TTC549 (cell line): Measurements from ENCODE around the gene SYT1.

Source experiments
- FAIRE-seq: peaks from 2 replicates; lab custom pipeline; 2012; peaks lifted over from hg19 to GRCh38; lab: Jason Lieb, UNC

SYT1 gene

GRCh38 chr12:79448816-79449215 lies 584.2 kb downstream of the SYT1 start:
- no peak for FAIRE-seq

GRCh38 chr12:79451365-79451764 lies 586.8 kb downstream of the SYT1 start:
- no peak for FAIRE-seq

DNA sequence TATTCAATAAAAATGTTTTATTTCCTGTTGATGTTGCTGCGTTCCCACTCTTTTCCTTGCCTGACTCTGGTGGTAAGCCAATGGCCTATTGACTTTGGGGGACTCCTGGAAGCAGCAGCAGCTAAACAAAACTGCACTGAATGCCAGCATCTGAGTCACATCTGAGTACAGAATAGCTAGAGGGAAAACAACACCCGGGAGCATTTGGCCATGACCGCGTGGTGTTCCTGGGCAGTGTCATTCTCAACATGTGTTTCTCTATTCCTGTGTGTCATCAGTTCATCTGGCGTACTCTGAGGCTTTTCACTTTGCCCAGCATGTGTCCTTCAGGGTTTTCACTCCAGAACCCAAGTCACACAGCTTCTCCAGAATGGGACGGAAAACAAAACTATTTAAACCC lies 587.4 kb downstream of the SYT1 start:
- FAIRE-seq: no peak

GRCh38 chr12:79452906-79453305 lies 588.3 kb downstream of the SYT1 start:
- no peak for FAIRE-seq

GRCh38 chr12:79453820-79454219 lies 589.2 kb downstream of the SYT1 start:
- no peak for FAIRE-seq

DNA sequence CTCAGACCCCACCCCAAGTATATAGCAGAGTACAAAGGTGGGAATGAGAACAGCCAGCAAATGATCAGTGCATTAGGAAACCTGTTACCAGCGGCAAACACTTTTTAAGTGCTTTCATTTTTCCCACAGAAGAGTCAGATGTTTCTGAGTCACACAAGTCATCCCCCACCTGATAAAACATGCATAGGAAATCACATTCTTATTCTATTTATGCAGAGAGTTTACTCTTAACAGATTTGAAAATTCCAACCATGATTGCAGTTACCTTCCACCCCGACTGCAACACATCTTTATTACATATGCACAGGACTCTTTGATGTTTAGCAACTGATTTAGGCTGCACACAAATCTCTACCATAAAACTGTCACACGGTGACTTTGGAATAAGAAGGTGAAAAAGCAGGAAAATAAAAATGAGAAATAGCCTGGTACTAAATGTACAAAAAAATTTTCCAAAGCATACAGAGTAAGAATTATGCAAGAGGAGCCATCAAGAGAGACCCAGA lies 589.8 kb downstream of the SYT1 start:
- no peak for FAIRE-seq

- FAIRE-seq: no peak
Measured at GRCh38 chr12:79455286-79455685, 590.7 kb downstream of the SYT1 start.

- FAIRE-seq: no peak
Measured at GRCh38 chr12:79482323-79482722, 617.7 kb downstream of the SYT1 start.

GRCh38 chr12:79482921-79483320 lies 618.3 kb downstream of the SYT1 start:
- FAIRE-seq: no peak

DNA sequence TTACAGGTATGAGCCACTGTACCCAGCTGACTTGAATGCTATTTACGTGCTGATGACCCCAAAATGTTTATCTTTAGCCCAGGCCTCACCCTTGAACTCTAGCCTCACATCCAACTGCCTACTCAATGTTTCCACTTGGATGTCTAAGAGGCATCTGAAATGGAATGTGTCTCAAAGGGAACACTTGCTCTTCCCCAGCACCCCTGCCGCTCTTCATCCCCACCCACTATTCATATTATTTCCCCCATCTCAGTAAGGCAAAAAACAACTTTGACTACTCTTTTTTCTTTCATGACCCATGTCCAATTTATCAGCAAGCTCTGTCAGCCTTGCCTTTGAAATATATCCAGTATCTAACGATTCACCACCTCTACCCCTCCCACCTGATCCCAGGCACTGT lies 621.6 kb downstream of the SYT1 start:
- FAIRE-seq: no peak

- FAIRE-seq: no peak
Measured at GRCh38 chr12:79487386-79488110, 623.0 kb downstream of the SYT1 start.
